Adrenal gland (tissue), 12 donors: Measurements from ENCODE around the gene RPS6KL1. TPM values are rescaled to one million over a fixed set of nuclear protein-coding genes. Genes with fewer than 3 reads are reported as not detected.

Experiments
- DNase-seq, 7 donors: peaks; one replicate each; pipeline ENCODE4 v3.0.0-alpha.2; 2019 to 2020
- H3K27ac ChIP-seq, 5 donors: fragments of 200-600 bp; sonication (generic) in 4 of 5; 1 replicate in 3 of 5; 2 replicates in 2 of 5; pipeline versions ENCODE4 v1.5.1 to v1.8.0; 2016 to 2020; ENCODE audit warnings: mild to moderate bottlenecking in 1 of 5
- H3K27me3 ChIP-seq: fragments of 200-600 bp; 2 replicates; pipeline ENCODE4 v1.8.0; 2021
- H3K36me3 ChIP-seq, 2 donors: fragments of 200-600 bp; replicated peaks in 1 of 2; 1 replicate in 1 of 2; 2 replicates in 1 of 2; pipeline versions ENCODE4 v1.5.1 to v1.8.0; 2018 to 2022
- H3K4me1 ChIP-seq, 2 donors: fragments of 200-600 bp; replicated peaks in 1 of 2; 1 replicate in 1 of 2; 2 replicates in 1 of 2; pipeline versions ENCODE4 v1.5.1 to v1.8.0; 2018 to 2021
- H3K4me3 ChIP-seq, 4 donors: fragments of 200-600 bp; sonication (generic) in 3 of 4; one replicate each; pipeline ENCODE4 v1.5.1; 2016 to 2018
- H3K9me3 ChIP-seq, 3 donors: fragments of 200-600 bp; sonication (generic) in 1 of 3; replicated peaks in 1 of 3; 1 replicate in 2 of 3; 2 replicates in 1 of 3; pipeline versions ENCODE4 v1.5.1 to v1.8.0; 2016 to 2021
- CTCF ChIP-seq, 6 experiments: fragments of 450-650 bp in 4 of 6; fragments of 200-600 bp in 2 of 6; sonication (generic) in 1 of 6; IDR thresholded peaks; 1 replicate in 5 of 6; 2 replicates in 1 of 6; pipeline versions ENCODE4 v1.5.1 to v1.8.0; 2016 to 2021; ENCODE audit warnings: antibody characterized with exemption in 6 of 6, mild to moderate bottlenecking in 2 of 6, moderate library complexity in 1 of 6
- POLR2A ChIP-seq, 2 donors: fragments of 450-650 bp; IDR thresholded peaks; one replicate each; pipeline ENCODE4 v1.6.1; 2017; ENCODE audit warnings: antibody characterized with exemption in 2 of 2, mild to moderate bottlenecking in 2 of 2, moderate library complexity in 1 of 2
- WGBS, 4 donors: extraction: QIAGEN DNeasy Blood & Tissue Kit in 2 of 4; methylation state at CpG; one replicate each; pipeline versions ENCODE4 v1.1.5 to v1.1.7; 2013 to 2017; 5-methylcytosine and 5-hydroxymethylcytosine counted together
- intact Hi-C, 2 donors: fragments of 100-400 bp; cut with DNase I; formaldehyde crosslinking; loops; one replicate each; pipeline versions ENCODE4 v1.14.1 to v1.15.0; 2022 to 2023
- polyA plus RNA-seq, 3 donors: library from polyadenylated mRNA; stranded (reverse); fragments of 200-250 nt in 2 of 3; fragments of 350-450 nt in 1 of 3; fragmentation: Illumina TruSeq in 1 of 3; extraction: RNeasy Lipid Tissue Mini Kit (QIAGEN cat#74804) in 1 of 3; gene quantifications; one replicate each; pipeline ENCODE4 v1.2.3, GENCODE V29; 2013 to 2014
- total RNA-seq, 9 donors: library from RNA; depleted of rRNA in 4 of 9; stranded (reverse); fragments of >200 nt in 4 of 9; fragments of 120-200 nt in 1 of 9; fragmentation: NEBNext Ultra II Directional in 1 of 9; extraction: Animal tissue kit (Norgen Biotek cat#: 25700) in 1 of 9; gene quantifications; one replicate each; pipeline versions ENCODE4 v1.1.0 to v1.2.4, GENCODE V29; 2013 to 2023
- donor health status: healthy with polysubstance abuse.
- donor health status: Bipolar disorder and iron deficiency.
- donor health status: DM: yes; HTN: yes; CAD: no.
- donor health status: DM: no; HTN: no; CAD: no.
- donor health status: DM: no; HTN: no; CAD: no.
- donor health status: DM: yes; HTN: yes; CAD: no.

RPS6KL1 gene
- total and polyA plus RNA-seq, 12 donors = 2.0 to 28.2 (median 5.3) TPM

- Histone ChIP-seq H3K27me3 (no peaks in the 10 kb centered on the region), H3K27ac (no peak overlapping the region), H3K4me1 (no peaks in the 10 kb centered on the region), H3K4me3 (no peak overlapping the region), H3K36me3 (no peaks in the 10 kb centered on the region), H3K9me3 (no peaks in the 10 kb centered on the region)
- TF ChIP-seq CTCF (IDR thresholded peaks at IDR 0.05) = no peak
- no peak for TF ChIP-seq POLR2A (IDR thresholded peaks at IDR 0.05)
- intact Hi-C loops = loop anchor here (5.0 to 10.0 kb wide), 2 partner anchors 56 to 139 kb away; partner anchors contain the start of gene EIF2B2 (in 1 of the 2)
- 82 to 92% (median 88%) methylated on average over 16 to 23 of the region's 23 CpGs for WGBS, 4 donors
- DNase-seq = no peak
Measured at GRCh38 chr14:74948228-74949175, 25.4 kb upstream of the RPS6KL1 start.

- intact Hi-C loops = loop anchor here (5.0 to 10.0 kb wide), 2 partner anchors 57 to 140 kb away; partner anchors contain the start of gene EIF2B2 (in 1 of the 2)
- peaks cover 0 to under 1% of the 10 kb centered on the region in 2 donors for H3K4me1 ChIP-seq
- H3K4me3 ChIP-seq = no peak overlapping the region
Measured at GRCh38 chr14:74947353-74948227, 24.5 kb upstream of the RPS6KL1 start.

GRCh38 chr14:74946659-74947281 lies 23.7 kb upstream of the RPS6KL1 start:
- WGBS, 4 donors = 17 to 24% (median 21%) methylated on average over 5 of the region's 5 CpGs
- no peak for TF ChIP-seq POLR2A (IDR thresholded peaks at IDR 0.05)
- TF ChIP-seq CTCF (IDR thresholded peaks at IDR 0.05) = peak in 3 of 6 experiments; percentile 7 to 47 (median 31)
- no peaks in the 10 kb centered on the region for H3K36me3 ChIP-seq
- H3K9me3 ChIP-seq = no peaks in the 10 kb centered on the region
- H3K4me1 ChIP-seq = peaks cover 0 to 9% of the 10 kb centered on the region in 2 donors
- H3K27me3 ChIP-seq = no peaks in the 10 kb centered on the region
- no peak overlapping the region for H3K4me3 ChIP-seq
- no peak overlapping the region for H3K27ac ChIP-seq
- no peak for DNase-seq
- intact Hi-C loops = loop anchor here (5.0 to 10.0 kb wide), 2 partner anchors 58 to 141 kb away; partner anchors contain the start of gene EIF2B2 (in 1 of the 2)

More at GRCh38 chr14:74947353-74948227, 24.5 kb upstream of the RPS6KL1 start:
- no peaks in the 10 kb centered on the region for H3K36me3 ChIP-seq
- no peaks in the 10 kb centered on the region for H3K9me3 ChIP-seq
- DNase-seq = no peak
- WGBS, 4 donors = 90 to 93% (median 93%) methylated on average over 12 to 13 of the region's 13 CpGs
- H3K27ac ChIP-seq = no peak overlapping the region
- TF ChIP-seq CTCF (IDR thresholded peaks at IDR 0.05) = no peak
- H3K27me3 ChIP-seq = no peaks in the 10 kb centered on the region
